ENCODE results near the gene HNRNPUL2. TPM values are rescaled to one million over a fixed set of nuclear protein-coding genes. Genes with fewer than 3 reads are reported as not detected.

HNRNPUL2 gene
- total and polyA plus RNA-seq, 2 of the 4 experiments (the other 2 are of a cell fraction) = 3.9 to 30.2 TPM

DNA sequence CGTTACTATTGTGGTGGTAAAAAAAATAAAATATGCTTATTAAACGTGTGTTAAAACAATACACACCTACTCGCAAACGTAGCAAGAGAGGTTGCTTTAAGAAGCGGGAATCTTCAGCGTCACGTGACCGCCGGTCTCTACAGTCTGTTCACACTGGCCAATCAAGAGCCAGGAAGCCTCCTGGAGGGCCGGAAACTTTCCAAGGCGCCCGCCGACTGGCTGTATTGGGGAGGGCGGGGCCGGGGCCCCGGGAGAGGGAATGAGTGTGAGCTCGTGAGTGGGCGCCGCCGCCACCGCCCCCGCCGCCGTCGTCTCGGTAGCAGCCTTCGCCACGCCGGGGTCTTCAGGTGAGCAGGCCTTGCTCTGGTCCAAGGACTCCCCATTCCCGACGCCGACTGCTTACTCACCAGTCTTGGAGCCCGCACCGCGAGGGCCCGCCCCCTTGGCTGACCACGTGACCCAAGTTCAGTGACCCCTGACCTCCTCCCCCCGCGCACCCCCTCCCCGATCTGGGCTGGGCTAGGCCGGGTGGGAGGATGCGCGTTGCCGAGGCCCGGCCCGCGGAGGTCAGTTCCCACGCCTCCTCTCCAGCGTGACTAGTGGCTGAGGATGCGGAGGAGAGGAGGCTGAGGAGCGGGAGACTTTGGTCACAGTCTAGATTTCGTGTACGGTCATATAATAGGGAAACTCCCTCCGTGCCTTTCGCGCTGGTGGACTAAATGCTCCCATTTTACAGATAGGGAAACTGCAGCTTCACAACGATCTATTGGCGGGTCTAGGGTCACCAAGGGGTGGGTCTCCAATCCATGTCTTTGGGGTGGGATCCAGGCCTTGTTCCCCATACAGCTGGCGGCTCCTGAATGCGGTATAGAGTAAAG is 44.1 kb upstream of the HNRNPUL2 start, which contains the start of gene TAF6L:
Gene TAF6L, plus strand, starts transcription at position 253 of the 878 bp plus-strand sequence. CDS start 4,388 bp downstream, outside the sequence.
- peak within 1 kb of the TSS; percentile 81 for H3K4me3 ChIP-seq (ENCODE audit: insufficient read depth, low read depth, low read length)
- H3K4me1 ChIP-seq (ENCODE audit: control insufficient read depth, insufficient read depth, low read length) = peaks cover 3% of the 10 kb centered on the region
- TF ChIP-seq, protein P1, sequence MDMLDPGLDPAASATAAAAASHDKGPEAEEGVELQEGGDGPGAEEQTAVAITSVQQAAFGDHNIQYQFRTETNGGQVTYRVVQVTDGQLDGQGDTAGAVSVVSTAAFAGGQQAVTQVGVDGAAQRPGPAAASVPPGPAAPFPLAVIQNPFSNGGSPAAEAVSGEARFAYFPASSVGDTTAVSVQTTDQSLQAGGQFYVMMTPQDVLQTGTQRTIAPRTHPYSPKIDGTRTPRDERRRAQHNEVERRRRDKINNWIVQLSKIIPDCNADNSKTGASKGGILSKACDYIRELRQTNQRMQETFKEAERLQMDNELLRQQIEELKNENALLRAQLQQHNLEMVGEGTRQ (IDR thresholded peaks at IDR 0.05; ENCODE audit: low read depth, low read length) = peak; percentile 97
- TF ChIP-seq NFE2L2 (IDR thresholded peaks at IDR 0.05; ENCODE audit: low read depth, low read length) (peak; percentile 5; the same call in 1 of the 2 replicates), MAFK (IDR thresholded peaks at IDR 0.05; ENCODE audit: low read depth, low read length) (no peak), POLR2A (IDR thresholded peaks at IDR 0.05; ENCODE audit: low read depth, low read length) (peak; percentile 75), MAZ (IDR thresholded peaks at IDR 0.05; ENCODE audit: borderline replicate concordance, low read depth, low read length) (peak; percentile 96), BHLHE40 (IDR thresholded peaks at IDR 0.05; ENCODE audit: low read depth, low read length) (peak; percentile 77), RCOR1 (IDR thresholded peaks at IDR 0.05; ENCODE audit: insufficient replicate concordance, low read length) (no peak)
- intact Hi-C loops (cut with micrococcal nuclease) = no loop called here
- H3K9me1 ChIP-seq (ENCODE audit: insufficient read depth, low read length) = 0 out of 2 replicates have a peak, but pooled peaks cover 3% of the 10 kb centered on the region
- peaks cover 14% of the 10 kb centered on the region for H3K36me3 ChIP-seq (ENCODE audit: control insufficient read depth, insufficient read depth, low read length)
- no peaks in the 10 kb centered on the region for H3K9me3 ChIP-seq (ENCODE audit: control insufficient read depth, insufficient read depth, low read length)
- H3K4ac ChIP-seq (ENCODE audit: low read depth, low read length) = peak within 1 kb of the TSS; percentile 88
- dilution Hi-C loops (cut with HindIII; ENCODE audit: low sequenced_read_pairs, unreplicated experiment) = no loop called here
- H2AFZ ChIP-seq (replicated peaks; ENCODE audit: low read length, poor library complexity) = peak within 1 kb of the TSS; percentile 95
- H2AK5ac ChIP-seq (ENCODE audit: low read depth, low read length) = peak within 1 kb of the TSS; percentile 85
- H4K91ac ChIP-seq (ENCODE audit: insufficient read depth, low read depth, low read length) = peak within 1 kb of the TSS; percentile 77
- no peaks in the 10 kb centered on the region for H4K20me1 ChIP-seq (ENCODE audit: insufficient read depth, low read length)
- peak within 1 kb of the TSS; percentile 78 for H3K9ac ChIP-seq (ENCODE audit: low read depth, low read length)
- H3K27ac ChIP-seq (ENCODE audit: insufficient read depth, low read length) = peak within 1 kb of the TSS; percentile 96
- H3K23ac ChIP-seq (ENCODE audit: low read depth, low read length) = peak within 1 kb of the TSS; percentile 74
- DNase-seq (peak; percentile 95), ATAC-seq (ENCODE audit: low read depth) (peak; percentile 99)
- H3K14ac ChIP-seq (replicated peaks; ENCODE audit: low read depth, low read length) = peak within 1 kb of the TSS; percentile 80
- peak within 1 kb of the TSS; percentile 66 for H2BK120ac ChIP-seq (ENCODE audit: low read depth, low read length)
- H4K8ac ChIP-seq (ENCODE audit: low read depth in 2 of 2, low read length in 2 of 2) = peak within 1 kb of the TSS; percentile 93 to 97
- no TSS peak for BruUV-seq (replicated peaks)
- ChIA-PET CTCF (interaction anchor here (0.9 to 3.8 kb wide), 2 partner anchors 10 to 16 kb away, joined by 5 to 26 read pairs; partner anchors contain the start of gene TMEM179B), POLR2A (ENCODE audit: unreplicated experiment) (interaction anchor here (0.6 to 1.0 kb wide), 2 partner anchors 10 to 17 kb away, joined by 3 to 5 read pairs; partner anchors contain the start of genes POLR2G and ZBTB3)
- peak within 1 kb of the TSS; percentile 90 for H2BK5ac ChIP-seq (ENCODE audit: low read depth, low read length, poor library complexity, severe bottlenecking)
- H2AK9ac ChIP-seq (replicated peaks; ENCODE audit: low read depth, low read length, poor library complexity) = peak within 1 kb of the TSS; percentile 77
- peak within 1 kb of the TSS; percentile 88 for H3K18ac ChIP-seq (ENCODE audit: low read depth, low read length)
- 10% methylated on average over 6 of the region's 60 CpGs; no CpG with 5 or more reads in 1 of the 2 experiments for WGBS, 2 experiments (ENCODE audit: extremely low coverage in 2 of 2, insufficient read length in 1 of 2)
- H2BK20ac ChIP-seq (ENCODE audit: low read depth, low read length) = no peak within 1 kb of the TSS
- peak within 1 kb of the TSS; percentile 93 for H3K4me2 ChIP-seq (ENCODE audit: low read depth, low read length)
- peak within 1 kb of the TSS; percentile 91 for H3K56ac ChIP-seq (ENCODE audit: extremely low read depth, insufficient read depth, low read length)
- H4K5ac ChIP-seq (ENCODE audit: low read depth, low read length) = peak within 1 kb of the TSS; percentile 97
- in situ Hi-C loops (cut with MboI; ENCODE audit: low sequenced_read_pairs) = no loop called here
- H2BK15ac ChIP-seq (ENCODE audit: low read depth, low read length) = no peak within 1 kb of the TSS; the same call in 2 of the 3 replicates
- peaks cover 8 to 31% of the 10 kb centered on the region in 2 experiments for H3K79me1 ChIP-seq (ENCODE audit: low read depth in 1 of 2, low read length in 2 of 2)
- H3K27me3 ChIP-seq (ENCODE audit: control insufficient read depth, insufficient read depth, low read length) = no peaks in the 10 kb centered on the region

Measured in IMR-90 (cell line).